Left cardiac atrium (tissue), 4 donors: ENCODE data around the gene PRR20G. TPM values are rescaled to one million over a fixed set of nuclear protein-coding genes. Genes with fewer than 3 reads are reported as not detected.
A peak's percentile ranks its signal among the peaks of the same experiment; 100 is the strongest.
"Not testable (repeated sequence)": the region's sequence is repeated elsewhere in the genome, so short reads cannot be mapped to it uniquely, and the experiment has no call there.

Experiments
- ATAC-seq, 2 donors: fragments of 200-7000 bp; cut with Tn5 transposase; one replicate each; pipeline ENCODE4 v1.9.1; 2020; ENCODE audit warnings: mild to moderate bottlenecking in 2 of 2, moderate library complexity in 2 of 2
- DNase-seq: peaks from one replicate; pipeline ENCODE4 v3.0.0-alpha.2; 2020
- intact Hi-C, 2 donors: fragments of 100-400 bp; cut with DNase I; formaldehyde crosslinking; loops; one replicate each; pipeline versions ENCODE4 v1.14.1 to v1.15.1; 2022 to 2023
- long read RNA-seq: library from polyadenylated mRNA; unstranded; transcript quantifications from one replicate; pipeline ENCODE4 v2.0.0, GENCODE V29; 2021
- total RNA-seq, 2 donors: library from RNA; stranded (reverse); fragmentation: NEBNext Ultra II Directional; extraction: Animal tissue kit (Norgen Biotek cat#: 25700); gene quantifications; one replicate each; pipeline ENCODE4 v1.2.1, GENCODE V29; 2021
- donor health status: DM: no; HTN: yes; CAD: no.
- donor health status: DM: no; HTN: yes; CAD: no; lungs with severe emphysema.
- donor health status: DM: yes; HTN: yes; CAD: no.
- donor health status: Dilated cardiomyopathy.

PRR20G gene
- total RNA-seq, result not detected
- long read RNA-seq, result 0 reads

- intact Hi-C loops, result no loop called here
- ATAC-seq, result no peak
These were observed at the start of gene PRR20G for GRCh38 chr3:127287840-127288239. Gene PRR20G (minus strand): TSS chr3:127288046. CDS start chr3:127287365, 681 bp downstream.

GRCh38 chr3:127337001-127337400 is 49.2 kb upstream of the PRR20G start:
- intact Hi-C loops, result no loop called here
- ATAC-seq, result no peak
- DNase-seq, result no peak

More at GRCh38 chr3:127287840-127288239, at the start of gene PRR20G:
- DNase-seq, result no peak

GRCh38 chr3:127336101-127336500 is 48.3 kb upstream of the PRR20G start:
- intact Hi-C loops, result no loop called here
- DNase-seq (no peak), ATAC-seq (no peak)

- DNase-seq (no peak), ATAC-seq (no peak)
- intact Hi-C loops, result no loop called here
These were observed 42.5 kb upstream of the PRR20G start for GRCh38 chr3:127330385-127330784.

- intact Hi-C loops, result no loop called here
- ATAC-seq (no peak), DNase-seq (no peak)
These were observed 41.9 kb upstream of the PRR20G start for GRCh38 chr3:127329631-127330285.

GRCh38 chr3:127328421-127328820 is 40.6 kb upstream of the PRR20G start:
- ATAC-seq (no peak), DNase-seq (no peak)
- intact Hi-C loops, result no loop called here

GRCh38 chr3:127326341-127326740 is 38.5 kb upstream of the PRR20G start:
- intact Hi-C loops, result no loop called here
- no peak for DNase-seq
- ATAC-seq, result no peak

GRCh38 chr3:127325629-127325961 is 37.7 kb upstream of the PRR20G start:
- intact Hi-C loops, result no loop called here
- DNase-seq (peak; percentile 61), ATAC-seq (peak; percentile 79 to 87)

GRCh38 chr3:127324913-127325628 is 37.2 kb upstream of the PRR20G start:
- intact Hi-C loops, result no loop called here
- ATAC-seq (peak in 1 of 2 donors; percentile 23), DNase-seq (no peak)

- DNase-seq (no peak), ATAC-seq (no peak)
- intact Hi-C loops, result no loop called here
These were observed 36.2 kb upstream of the PRR20G start for GRCh38 chr3:127324076-127324475.

- DNase-seq (no peak), ATAC-seq (no peak)
- intact Hi-C loops, result no loop called here
These were observed 35.7 kb upstream of the PRR20G start for GRCh38 chr3:127323581-127323980.

- intact Hi-C loops, result no loop called here
- DNase-seq, result no peak
- ATAC-seq, result no peak
These were observed 33.5 kb upstream of the PRR20G start for GRCh38 chr3:127321371-127321770.

- DNase-seq (no peak), ATAC-seq (no peak)
- intact Hi-C loops, result no loop called here
These were observed 32.8 kb upstream of the PRR20G start for GRCh38 chr3:127320529-127321121.

- ATAC-seq (no peak), DNase-seq (no peak)
These were observed 28.8 kb upstream of the PRR20G start for GRCh38 chr3:127316685-127317084.

GRCh38 chr3:127312818-127313217 is 25.0 kb upstream of the PRR20G start:
- ATAC-seq (no peak), DNase-seq (no peak)
- intact Hi-C loops, result no loop called here

More at GRCh38 chr3:127316685-127317084, 28.8 kb upstream of the PRR20G start:
- intact Hi-C loops, result no loop called here

GRCh38 chr3:127308821-127309220 is 21.0 kb upstream of the PRR20G start:
- intact Hi-C loops, DNase-seq, ATAC-seq: not testable (repeated sequence)

GRCh38 chr3:127307916-127308315 is 20.1 kb upstream of the PRR20G start:
- DNase-seq (no peak), ATAC-seq (no peak)
- intact Hi-C loops, result no loop called here

GRCh38 chr3:127307112-127307835 is 19.4 kb upstream of the PRR20G start:
- DNase-seq, result no peak
- ATAC-seq, result peak in 1 of 2 donors; percentile 70
- intact Hi-C loops, result no loop called here

- ATAC-seq (no peak), DNase-seq (no peak)
- intact Hi-C loops, result no loop called here
These were observed 18.7 kb upstream of the PRR20G start for GRCh38 chr3:127306361-127307111.
